ENCODE measurements around the gene RBM34.

GRCh38 chr1:235160957-235161684 lies at the start of gene RBM34:
- TF ChIP-seq CTCF (IDR thresholded peaks at IDR 0.05) (peak in 4 of 7 experiments; percentile 10 to 42 (median 26)), EP300 (IDR thresholded peaks at IDR 0.05) (no peak), POLR2AphosphoS5 (IDR thresholded peaks at IDR 0.05) (peak; percentile 81 to 98 (median 93)), POLR2A (IDR thresholded peaks at IDR 0.05) (peak in 2 of 4 donors; percentile 93 to 94)

All from stomach (tissue), 4 donors.